Ishikawa (cell line): ENCODE measurements around the gene DIAPH2.

Experiments
- EP300 ChIP-seq: IDR thresholded peaks from 2 replicates; pipeline ENCODE4 v1.6.1; 2012; ENCODE audit warnings: borderline replicate concordance
- RAD21 ChIP-seq: IDR thresholded peaks from 2 replicates; pipeline ENCODE4 v1.6.1; 2012; ENCODE audit warnings: low read depth
- TAF1 ChIP-seq: IDR thresholded peaks from 2 replicates; pipeline ENCODE4 v1.6.1; 2012; ENCODE audit warnings: low read depth, mild to moderate bottlenecking
- TEAD4 ChIP-seq: IDR thresholded peaks from 2 replicates; pipeline ENCODE4 v1.6.1; 2012
- YY1 ChIP-seq: IDR thresholded peaks from 2 replicates; pipeline ENCODE4 v1.6.1; 2012; ENCODE audit warnings: low read depth
- ZBTB7A ChIP-seq: IDR thresholded peaks from 2 replicates; pipeline ENCODE4 v1.6.1; 2012; ENCODE audit warnings: low read depth
- TF ChIP-seq, protein P1 (sequence below): IDR thresholded peaks from 2 replicates; pipeline ENCODE4 v1.6.1; 2012

DNA sequence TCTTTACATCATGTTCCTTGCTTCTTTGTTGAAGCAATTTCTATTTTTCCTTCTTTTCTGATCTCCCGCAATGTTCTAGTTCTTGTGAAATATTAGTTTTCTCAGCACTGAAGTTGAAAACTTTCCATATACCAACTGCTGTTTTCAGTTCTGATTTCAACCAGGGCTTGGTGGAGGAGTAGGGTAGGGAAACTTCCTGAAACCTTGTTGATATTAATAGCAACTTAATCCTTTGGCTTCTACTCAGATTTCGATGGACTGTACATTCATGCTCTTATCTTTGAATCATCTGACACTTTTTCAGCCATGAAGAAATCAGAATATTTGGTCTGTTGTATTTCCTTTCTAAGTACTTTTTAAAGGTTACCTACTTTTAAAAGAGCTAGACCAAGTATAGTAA is 514.9 kb downstream of the DIAPH2 start:
- no peak for TF ChIP-seq TEAD4
- TF ChIP-seq ZBTB7A = no peak
- no peak for TF ChIP-seq YY1
- no peak for TF ChIP-seq RAD21
- no peak for TF ChIP-seq TAF1
- TF ChIP-seq, protein P1, sequence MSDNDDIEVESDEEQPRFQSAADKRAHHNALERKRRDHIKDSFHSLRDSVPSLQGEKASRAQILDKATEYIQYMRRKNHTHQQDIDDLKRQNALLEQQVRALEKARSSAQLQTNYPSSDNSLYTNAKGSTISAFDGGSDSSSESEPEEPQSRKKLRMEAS = no peak
- no peak for TF ChIP-seq EP300
